Peyer's patch (tissue), 4 donors: ENCODE results near the gene TMCO4.

Experiments
- CTCF ChIP-seq, 6 experiments: fragments of 450-650 bp in 4 of 6; fragments of 200-600 bp in 2 of 6; sonication (generic) in 1 of 6; IDR thresholded peaks; one replicate each; pipeline ENCODE4 v1.5.1; 2017 to 2019; ENCODE audit warnings: antibody characterized with exemption in 6 of 6, mild to moderate bottlenecking in 3 of 6, moderate library complexity in 1 of 6
- POLR2A ChIP-seq, 2 donors: fragments of 450-650 bp; IDR thresholded peaks; one replicate each; pipeline ENCODE4 v1.5.1; 2017; ENCODE audit warnings: antibody characterized with exemption in 2 of 2, mild to moderate bottlenecking in 2 of 2, moderate library complexity in 2 of 2

GRCh38 chr1:19825298-19825697 is 25.6 kb upstream of the TMCO4 start:
- TF ChIP-seq CTCF (IDR thresholded peaks at IDR 0.05) (no peak), POLR2A (IDR thresholded peaks at IDR 0.05) (no peak)
